Mesendoderm (in vitro differentiated cells): Measurements from ENCODE around the gene KRTDAP.
"Not testable (repeated sequence)": the region's sequence is repeated elsewhere in the genome, so short reads cannot be mapped to it uniquely, and the experiment has no call there.

Experiments used
- DNase-seq: peaks from one replicate; pipeline ENCODE4 v3.0.0; 2013
- H2AK5ac ChIP-seq: 2 replicates; pipeline ENCODE4 v1.6.1; 2013; ENCODE audit warnings: low read length, inconsistent platforms
- H2BK120ac ChIP-seq: 2 replicates; pipeline ENCODE4 v1.6.1; 2013; ENCODE audit warnings: low read depth, mild to moderate bottlenecking, low read length, moderate library complexity, mixed read lengths
- H2BK15ac ChIP-seq: replicated peaks from 2 replicates; pipeline ENCODE4 v1.6.1; 2013; ENCODE audit warnings: low read depth, mild to moderate bottlenecking, moderate library complexity
- H2BK5ac ChIP-seq: 2 replicates; pipeline ENCODE4 v1.6.1; 2013; ENCODE audit warnings: low read length, inconsistent platforms
- H3K18ac ChIP-seq: 2 replicates; pipeline ENCODE4 v1.6.1; 2013; ENCODE audit warnings: mild to moderate bottlenecking, low read length, mixed read lengths
- H3K23ac ChIP-seq: one replicate; pipeline ENCODE4 v1.6.1; 2013; ENCODE audit warnings: low read length
- H3K27ac ChIP-seq: 2 replicates; pipeline ENCODE4 v1.5.1; 2013; ENCODE audit warnings: low read depth, mild to moderate bottlenecking, inconsistent platforms, low read length, moderate library complexity
- H3K27me3 ChIP-seq: 2 replicates; pipeline ENCODE4 v1.6.1; 2013; ENCODE audit warnings: low read length, control low read depth, mild to moderate bottlenecking, inconsistent platforms; ENCODE audit not compliant: insufficient read depth, poor library complexity
- H3K36me3 ChIP-seq: 2 replicates; pipeline ENCODE4 v1.6.1; 2013; ENCODE audit warnings: low read length, inconsistent platforms; ENCODE audit not compliant: control insufficient read depth, insufficient read depth
- H3K4ac ChIP-seq: one replicate; pipeline ENCODE4 v1.6.1; 2013; ENCODE audit warnings: low read depth, mild to moderate bottlenecking, low read length, moderate library complexity
- H3K4me1 ChIP-seq: 2 replicates; pipeline ENCODE4 v1.6.1; 2013; ENCODE audit warnings: low read depth, low read length, inconsistent platforms; ENCODE audit not compliant: control insufficient read depth
- H3K4me2 ChIP-seq: 2 replicates; pipeline ENCODE4 v1.6.1; 2013; ENCODE audit warnings: low read length
- H3K4me3 ChIP-seq: 2 replicates; pipeline ENCODE4 v1.5.1; 2013; ENCODE audit warnings: mild to moderate bottlenecking, low read length
- H3K56ac ChIP-seq: one replicate; pipeline ENCODE4 v1.6.1; 2013; ENCODE audit warnings: low read length
- H3K79me1 ChIP-seq: 2 replicates; pipeline ENCODE4 v1.6.1; 2013; ENCODE audit warnings: low read length, inconsistent platforms
- H3K79me2 ChIP-seq: 2 replicates; pipeline ENCODE4 v1.6.1; 2013; ENCODE audit warnings: mild to moderate bottlenecking, low read length; ENCODE audit not compliant: control insufficient read depth, insufficient read depth
- H3K9ac ChIP-seq: 2 replicates; pipeline ENCODE4 v1.6.1; 2013; ENCODE audit warnings: low read length, inconsistent platforms
- H4K5ac ChIP-seq: one replicate; pipeline ENCODE4 v1.6.1; 2013; ENCODE audit warnings: low read length
- H4K8ac ChIP-seq: one replicate; pipeline ENCODE4 v1.6.1; 2013; ENCODE audit warnings: low read depth, mild to moderate bottlenecking, control low read depth, low read length, moderate library complexity
- WGBS: extraction: QIAGEN DNeasy Blood & Tissue Kit; methylation state at CpG from one replicate; pipeline ENCODE4 v1.1.7; 2013; ENCODE audit warnings: low lambda C conversion rate, missing lambda C conversion rate; ENCODE audit not compliant: insufficient coverage; ENCODE audit errors: extremely low coverage; 5-methylcytosine and 5-hydroxymethylcytosine counted together

KRTDAP gene

DNA sequence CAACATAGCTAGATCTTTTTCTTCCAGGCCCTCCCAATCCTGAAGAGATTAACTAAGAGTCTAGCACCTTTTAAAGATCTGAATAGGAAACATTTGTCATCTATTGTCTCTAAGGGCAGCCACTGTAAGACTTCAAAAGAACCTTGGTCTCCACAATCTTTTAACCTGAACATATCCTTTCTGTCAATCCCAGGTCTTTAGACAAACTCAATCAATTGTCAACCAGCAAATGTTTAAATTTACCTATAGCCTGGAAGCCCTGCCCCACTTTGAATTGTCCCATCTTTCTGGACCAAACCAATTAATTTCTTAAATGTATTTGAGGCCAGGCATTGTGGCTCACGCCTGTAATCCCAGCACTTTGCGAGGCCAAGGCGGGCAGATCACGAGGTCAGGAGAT, 19.2 kb downstream of the KRTDAP start:
- peak overlapping the region; percentile 90 for H3K56ac ChIP-seq
- peak overlapping the region; percentile 92 for H3K27ac ChIP-seq
- H3K18ac ChIP-seq, H3K27me3 ChIP-seq, H3K4me3 ChIP-seq, H2BK120ac ChIP-seq, H2BK15ac ChIP-seq, H4K8ac ChIP-seq, H2AK5ac ChIP-seq, H3K4me2 ChIP-seq, H4K5ac ChIP-seq, H3K9ac ChIP-seq, H3K23ac ChIP-seq, H3K79me2 ChIP-seq, H3K79me1 ChIP-seq, H3K36me3 ChIP-seq: not testable (repeated sequence)
- no CpG with 5 or more reads among the region's 4 CpGs for WGBS
- peak overlapping the region; percentile 49 for H3K4ac ChIP-seq
- peaks cover 15% of the 10 kb centered on the region for H3K4me1 ChIP-seq
- H2BK5ac ChIP-seq: peak overlapping the region; percentile 76
- peak; percentile 67 for DNase-seq

DNA sequence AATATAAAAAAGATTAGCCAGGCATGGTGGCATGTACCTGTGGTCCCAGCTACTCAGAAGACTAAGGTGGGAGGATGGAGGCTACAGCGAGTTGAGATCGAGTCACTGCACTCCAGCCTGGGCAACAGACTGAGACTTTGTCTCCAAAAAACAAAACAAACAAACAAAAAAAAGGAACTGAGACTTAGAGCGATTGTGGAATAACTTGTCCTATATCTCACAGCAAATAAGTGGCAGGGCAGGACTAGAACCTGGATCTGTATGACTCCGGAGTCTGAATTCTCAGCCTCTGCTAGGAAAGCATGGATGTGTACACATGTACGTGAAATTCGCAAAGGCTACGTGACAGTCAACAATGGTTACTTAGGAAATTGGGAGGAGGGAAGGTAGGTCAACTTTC, 20.1 kb downstream of the KRTDAP start:
- H3K27me3 ChIP-seq: no peaks in the 10 kb centered on the region
- no peaks in the 10 kb centered on the region for H3K79me2 ChIP-seq
- no peak for DNase-seq
- peak overlapping the region; percentile 52 for H2BK120ac ChIP-seq
- H4K5ac ChIP-seq: peak overlapping the region; percentile 92
- H3K4me1 ChIP-seq: peaks cover 12% of the 10 kb centered on the region
- H3K79me1 ChIP-seq: no peaks in the 10 kb centered on the region
- H4K8ac ChIP-seq: no peak overlapping the region
- H3K18ac ChIP-seq: peak overlapping the region; percentile 94
- H3K4ac ChIP-seq: peak overlapping the region; percentile 62
- no peak overlapping the region for H2BK15ac ChIP-seq
- peak overlapping the region; percentile 100 for H2BK5ac ChIP-seq
- no CpG with 5 or more reads among the region's 7 CpGs for WGBS
- H3K4me2 ChIP-seq: no peak overlapping the region
- H3K36me3 ChIP-seq: no peaks in the 10 kb centered on the region
- H2AK5ac ChIP-seq: peak overlapping the region; percentile 93
- H3K27ac ChIP-seq: peak overlapping the region; percentile 85
- peak overlapping the region; percentile 87 for H3K56ac ChIP-seq
- H3K4me3 ChIP-seq: no peak overlapping the region
- peak overlapping the region; percentile 45 for H3K23ac ChIP-seq
- peak overlapping the region; percentile 35 for H3K9ac ChIP-seq

DNA sequence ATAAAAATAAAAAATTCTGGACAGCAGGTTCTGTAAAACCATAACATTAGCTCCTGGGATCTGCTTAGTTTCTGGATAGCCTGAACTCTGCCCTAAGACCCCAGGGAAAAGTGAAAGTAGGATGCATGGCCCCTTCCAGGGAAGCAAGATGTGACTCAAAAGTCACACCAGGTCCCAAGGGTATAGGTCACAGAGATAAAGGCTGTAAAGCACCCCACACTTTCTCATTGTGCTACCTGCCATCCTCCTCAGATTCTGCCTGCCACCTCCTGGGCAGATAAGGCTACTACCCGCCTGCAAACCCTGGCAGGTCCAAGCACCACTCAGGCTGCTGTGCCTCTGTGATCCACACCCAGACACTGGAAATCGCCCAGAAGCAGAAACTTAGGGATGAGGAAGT, 21.6 kb downstream of the KRTDAP start:
- no CpG with 5 or more reads among the region's 2 CpGs for whole genome bisulfite sequencing
- Histone ChIP-seq H3K56ac (no peak overlapping the region), H3K18ac (peak overlapping the region; percentile 54), H2AK5ac (no peak overlapping the region), H3K36me3 (no peaks in the 10 kb centered on the region), H3K27me3 (no peaks in the 10 kb centered on the region), H3K27ac (no peak overlapping the region), H3K79me2 (no peaks in the 10 kb centered on the region), H4K8ac (no peak overlapping the region), H2BK15ac (no peak overlapping the region), H3K79me1 (no peaks in the 10 kb centered on the region), H4K5ac (no peak overlapping the region), H3K4ac (no peak overlapping the region), H3K4me1 (peaks cover 12% of the 10 kb centered on the region), H2BK120ac (no peak overlapping the region), H3K9ac (no peak overlapping the region), H3K4me3 (no peak overlapping the region), H3K23ac (no peak overlapping the region), H3K4me2 (no peak overlapping the region), H2BK5ac (no peak overlapping the region)
- DNase-seq: peak; percentile 81

DNA sequence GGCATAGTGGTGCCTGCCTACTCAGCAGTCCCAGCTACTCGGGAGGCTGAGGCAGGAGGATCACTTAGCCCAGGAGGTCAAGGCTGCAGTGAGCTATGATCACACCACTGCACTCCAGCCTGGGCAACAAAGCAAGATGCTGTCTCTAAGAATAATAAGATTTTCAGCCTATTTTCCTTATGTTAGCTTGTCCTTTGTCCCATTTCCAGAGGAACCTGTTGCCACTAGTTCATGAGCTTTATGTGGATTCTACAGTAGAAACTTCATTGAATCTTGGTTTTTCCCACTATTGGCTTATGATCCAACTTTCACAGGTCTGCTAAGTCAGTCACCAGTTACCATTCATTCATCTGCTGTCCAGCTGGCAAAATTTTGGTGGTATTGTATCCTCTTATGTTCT, 24.0 kb downstream of the KRTDAP start:
- Histone ChIP-seq H3K56ac (no peak overlapping the region), H3K18ac (no peak overlapping the region), H2BK15ac (no peak overlapping the region), H4K8ac (no peak overlapping the region), H3K9ac (no peak overlapping the region), H3K4ac (no peak overlapping the region), H3K79me1 (no peaks in the 10 kb centered on the region), H3K4me2 (no peak overlapping the region), H3K27ac (no peak overlapping the region), H2BK120ac (no peak overlapping the region), H3K4me3 (no peak overlapping the region), H3K79me2 (no peaks in the 10 kb centered on the region), H2AK5ac (no peak overlapping the region), H3K27me3 (no peaks in the 10 kb centered on the region), H3K36me3 (no peaks in the 10 kb centered on the region), H3K4me1 (peaks cover 8% of the 10 kb centered on the region), H2BK5ac (no peak overlapping the region), H4K5ac (no peak overlapping the region), H3K23ac (no peak overlapping the region)
- WGBS: no CpG with 5 or more reads among the region's 1 CpG
- no peak for DNase-seq

DNA sequence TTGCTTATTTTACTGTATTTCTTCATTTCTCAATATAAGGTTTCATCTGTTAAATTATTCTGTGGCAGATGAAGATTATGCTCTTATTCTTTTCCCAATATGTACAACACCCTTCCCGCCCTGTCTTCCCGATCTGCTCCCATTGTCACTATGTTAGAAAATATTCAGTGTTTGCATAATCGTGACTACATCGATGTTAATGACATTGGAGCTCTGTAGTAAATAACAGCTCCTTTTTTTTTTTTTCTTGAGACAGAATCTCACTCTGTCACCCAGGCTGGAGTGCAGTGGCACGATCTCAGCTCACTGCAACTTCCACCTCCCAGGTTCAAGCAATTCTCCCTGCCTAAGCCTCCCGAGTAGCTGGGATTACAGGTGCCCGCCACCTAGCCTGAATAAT, 27.3 kb downstream of the KRTDAP start:
- DNase-seq, H3K4ac ChIP-seq, H4K8ac ChIP-seq, H3K4me1 ChIP-seq, H2BK15ac ChIP-seq, H3K18ac ChIP-seq, H3K79me1 ChIP-seq, H3K27ac ChIP-seq, H4K5ac ChIP-seq, H3K27me3 ChIP-seq, H2BK120ac ChIP-seq, H3K4me3 ChIP-seq, H3K4me2 ChIP-seq, H2AK5ac ChIP-seq, H2BK5ac ChIP-seq, H3K79me2 ChIP-seq, H3K9ac ChIP-seq, H3K56ac ChIP-seq, H3K36me3 ChIP-seq, H3K23ac ChIP-seq: not testable (repeated sequence)
- no CpG with 5 or more reads among the region's 7 CpGs for WGBS

DNA sequence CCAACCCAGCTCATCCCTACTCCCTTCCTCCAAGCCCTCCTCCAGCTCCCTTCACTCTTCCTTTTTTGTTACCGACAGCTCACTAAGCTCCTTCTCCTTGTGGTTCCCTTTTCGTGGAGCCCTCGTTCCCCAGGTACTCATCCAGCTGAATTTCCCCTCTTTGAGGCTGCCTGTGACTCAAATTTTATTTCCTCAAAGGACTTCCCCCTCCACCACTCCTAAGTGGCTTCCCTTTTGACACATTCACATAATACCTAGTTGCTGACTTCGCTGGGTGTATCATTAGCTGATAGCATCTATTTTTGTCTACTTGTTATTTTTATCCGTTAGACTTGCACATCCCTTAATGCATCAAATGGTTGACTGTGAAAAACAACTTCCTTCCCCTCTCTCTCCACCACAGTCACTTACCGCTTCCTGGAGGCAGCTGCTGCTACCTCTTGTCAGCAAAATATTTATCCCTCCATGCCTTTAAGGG, 27.7 kb downstream of the KRTDAP start:
- Histone ChIP-seq H3K36me3 (no peaks in the 10 kb centered on the region), H3K79me2 (no peaks in the 10 kb centered on the region), H3K27ac (no peak overlapping the region), H2BK5ac (no peak overlapping the region), H2BK15ac (no peak overlapping the region), H2AK5ac (no peak overlapping the region), H3K4me1 (no peaks in the 10 kb centered on the region), H4K8ac (no peak overlapping the region), H3K56ac (no peak overlapping the region), H3K79me1 (no peaks in the 10 kb centered on the region), H4K5ac (no peak overlapping the region), H3K23ac (no peak overlapping the region), H3K4me3 (no peak overlapping the region), H3K4ac (no peak overlapping the region), H3K27me3 (no peaks in the 10 kb centered on the region), H3K4me2 (no peak overlapping the region), H2BK120ac (no peak overlapping the region), H3K9ac (no peak overlapping the region), H3K18ac (no peak overlapping the region)
- no peak for DNase-seq
- no CpG with 5 or more reads among the region's 6 CpGs for WGBS
